ACC112 (cell line): ENCODE data around the gene RYR2.

Experiments
- H2AFZ ChIP-seq: fragments of 200-600 bp; sonication (generic); one replicate; pipeline ENCODE4 v1.6.0; 2017; ENCODE audit warnings: antibody characterized with exemption, low read length; ENCODE audit not compliant: unreplicated experiment
- H3K27ac ChIP-seq: fragments of 200-600 bp; sonication (generic); 2 replicates; pipeline ENCODE4 v1.5.1; 2014; ENCODE audit warnings: low read depth, mild to moderate bottlenecking, antibody characterized with exemption, low read length, moderate library complexity
- H3K27me3 ChIP-seq: fragments of 200-600 bp; sonication (generic); 2 replicates; pipeline ENCODE4 v1.6.1; 2014; ENCODE audit warnings: mild to moderate bottlenecking, antibody characterized with exemption, low read length, moderate library complexity, mixed read lengths; ENCODE audit not compliant: insufficient read depth
- H3K36me3 ChIP-seq: fragments of 200-600 bp; sonication (generic); 2 replicates; pipeline ENCODE4 v1.6.1; 2016; ENCODE audit warnings: mild to moderate bottlenecking, antibody characterized with exemption, low read length, moderate library complexity, mixed read lengths; ENCODE audit not compliant: insufficient read depth
- H3K4me1 ChIP-seq: fragments of 200-600 bp; sonication (generic); one replicate; pipeline ENCODE4 v1.6.1; 2016; ENCODE audit warnings: low read length, mixed read lengths; ENCODE audit not compliant: insufficient read depth, unreplicated experiment, control insufficient read depth
- H3K4me3 ChIP-seq: fragments of 200-600 bp; sonication (generic); 2 replicates; pipeline ENCODE4 v1.5.1; 2014; ENCODE audit warnings: mild to moderate bottlenecking, low read depth, low read length
- H3K79me2 ChIP-seq: fragments of 200-600 bp; sonication (generic); one replicate; pipeline ENCODE4 v1.6.0; 2016; ENCODE audit warnings: low read length; ENCODE audit not compliant: control insufficient read depth, unreplicated experiment, insufficient read depth

RYR2 gene

DNA sequence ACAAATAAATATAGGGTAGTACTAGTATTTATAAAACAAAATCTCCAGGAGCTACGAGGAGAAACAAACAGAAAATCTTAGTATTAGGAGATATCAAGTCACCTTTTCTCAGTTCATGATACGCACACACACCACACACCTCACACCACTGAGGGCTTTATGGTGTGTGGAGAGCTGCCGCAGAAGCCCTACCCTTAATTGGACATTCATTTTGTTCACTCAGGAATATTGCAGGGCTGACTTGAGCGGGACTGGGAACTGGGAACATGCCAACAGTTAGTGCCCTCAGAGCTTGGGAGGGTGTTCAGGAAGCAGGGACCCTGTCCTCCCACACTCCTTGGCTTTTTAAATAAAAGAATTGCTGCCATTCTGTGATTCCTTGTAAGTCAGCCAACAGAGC is 386.8 kb downstream of the RYR2 start:
- Histone ChIP-seq H3K27me3 (no peaks in the 10 kb centered on the region), H2AFZ (no peak overlapping the region), H3K4me3 (no peak overlapping the region), H3K36me3 (no peaks in the 10 kb centered on the region), H3K4me1 (no peaks in the 10 kb centered on the region), H3K79me2 (no peaks in the 10 kb centered on the region), H3K27ac (no peak overlapping the region)

DNA sequence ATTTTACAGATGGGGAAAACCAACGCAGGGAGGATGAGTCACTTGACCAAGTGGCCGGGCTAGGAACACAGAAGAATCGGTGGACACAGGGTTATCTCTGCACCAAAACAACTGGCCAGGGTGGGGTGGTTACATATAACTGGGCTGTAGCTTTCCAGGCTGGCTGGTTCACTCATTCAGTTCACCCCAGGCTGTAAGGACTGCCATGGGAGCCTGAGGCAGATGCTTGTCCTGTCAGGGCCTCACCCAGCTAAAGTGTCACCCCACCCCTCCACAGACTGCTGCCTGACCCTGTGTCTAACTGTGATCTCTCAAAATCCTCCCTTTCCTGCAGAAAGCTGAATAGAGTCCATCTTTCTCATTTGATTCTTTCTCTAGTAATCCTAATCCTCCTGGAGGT is 387.3 kb downstream of the RYR2 start:
- H2AFZ ChIP-seq, result no peak overlapping the region
- H3K27me3 ChIP-seq, result no peaks in the 10 kb centered on the region
- H3K4me3 ChIP-seq, result no peak overlapping the region
- no peaks in the 10 kb centered on the region for H3K36me3 ChIP-seq
- no peaks in the 10 kb centered on the region for H3K79me2 ChIP-seq
- H3K4me1 ChIP-seq, result no peaks in the 10 kb centered on the region
- H3K27ac ChIP-seq, result no peak overlapping the region

DNA sequence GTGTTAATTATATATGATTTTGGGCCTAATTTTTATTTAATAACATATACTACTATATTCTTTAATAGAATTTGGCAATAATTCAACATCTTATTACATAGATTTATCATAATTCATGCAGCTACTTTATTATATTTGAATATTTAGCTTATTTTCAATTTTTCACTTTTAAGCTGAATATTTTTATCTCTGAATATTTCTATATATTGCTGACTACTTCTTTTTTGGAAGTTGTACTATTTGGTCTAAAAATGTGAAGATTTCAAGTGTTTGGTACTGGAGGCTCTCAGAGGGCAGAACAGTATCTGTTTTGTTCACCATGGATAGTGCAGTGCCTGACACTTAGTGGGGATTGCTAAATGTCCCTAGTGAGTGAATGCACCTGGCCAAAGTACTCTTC is 389.5 kb downstream of the RYR2 start:
- H3K79me2 ChIP-seq, result no peaks in the 10 kb centered on the region
- no peaks in the 10 kb centered on the region for H3K4me1 ChIP-seq
- no peak overlapping the region for H3K27ac ChIP-seq
- no peak overlapping the region for H3K4me3 ChIP-seq
- no peaks in the 10 kb centered on the region for H3K27me3 ChIP-seq
- no peak overlapping the region for H2AFZ ChIP-seq
- H3K36me3 ChIP-seq, result no peaks in the 10 kb centered on the region

DNA sequence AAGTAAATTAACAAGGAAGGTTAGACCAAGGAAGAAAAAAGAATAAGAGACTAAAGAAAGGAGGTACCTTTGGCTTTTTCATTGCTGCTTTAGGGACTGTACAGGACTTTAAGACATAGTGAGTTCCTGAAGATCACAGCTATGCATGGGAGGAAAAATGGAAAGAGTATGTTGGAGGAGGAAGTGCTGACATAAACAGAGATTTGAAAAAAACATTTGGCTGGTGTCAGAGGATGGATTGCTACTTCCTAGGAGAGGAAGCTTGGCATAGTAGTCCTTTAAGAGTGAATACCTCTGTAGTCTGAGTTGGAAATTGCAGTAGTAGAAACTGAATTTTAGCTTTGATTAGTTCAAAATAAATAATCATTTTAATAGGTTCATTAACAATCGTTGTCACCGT is 398.4 kb downstream of the RYR2 start:
- no peaks in the 10 kb centered on the region for H3K27me3 ChIP-seq
- no peak overlapping the region for H3K27ac ChIP-seq
- H2AFZ ChIP-seq, result no peak overlapping the region
- no peaks in the 10 kb centered on the region for H3K4me1 ChIP-seq
- no peak overlapping the region for H3K4me3 ChIP-seq
- H3K79me2 ChIP-seq, result no peaks in the 10 kb centered on the region
- H3K36me3 ChIP-seq, result no peaks in the 10 kb centered on the region

DNA sequence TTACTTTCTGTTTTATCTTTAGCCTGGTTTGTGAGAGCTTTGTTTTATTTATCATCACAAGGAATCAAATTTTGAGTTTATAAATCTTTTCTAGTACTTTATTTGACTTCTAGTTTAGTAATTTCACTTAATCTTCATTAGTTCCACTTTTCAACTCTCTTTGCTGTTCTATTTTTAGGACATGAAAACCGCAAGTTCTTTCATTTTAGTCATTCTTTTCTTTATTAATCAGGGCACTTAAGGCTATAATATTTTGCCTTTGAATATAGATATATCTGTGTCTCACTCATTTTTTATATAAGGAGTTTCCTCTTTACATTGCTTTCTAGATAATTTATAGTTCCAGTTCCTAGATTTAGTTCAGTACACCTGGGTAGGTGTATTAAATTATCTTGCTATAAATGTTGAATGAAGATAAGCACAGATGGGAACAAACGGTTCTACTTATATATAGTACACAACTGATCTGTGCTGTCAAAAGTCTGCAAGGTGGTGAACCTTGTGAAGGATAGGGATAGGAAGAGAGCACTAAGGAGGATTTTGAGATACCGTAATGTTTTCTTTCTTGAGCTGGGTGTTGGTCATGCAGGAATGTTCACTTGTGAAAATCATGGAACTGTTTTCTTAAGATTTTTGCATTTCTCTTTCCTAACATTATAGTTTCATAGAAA is 402.3 kb downstream of the RYR2 start:
- H3K36me3 ChIP-seq, result no peaks in the 10 kb centered on the region
- no peak overlapping the region for H3K4me3 ChIP-seq
- H2AFZ ChIP-seq, result no peak overlapping the region
- no peaks in the 10 kb centered on the region for H3K4me1 ChIP-seq
- H3K27me3 ChIP-seq, result no peaks in the 10 kb centered on the region
- no peak overlapping the region for H3K27ac ChIP-seq
- no peaks in the 10 kb centered on the region for H3K79me2 ChIP-seq

DNA sequence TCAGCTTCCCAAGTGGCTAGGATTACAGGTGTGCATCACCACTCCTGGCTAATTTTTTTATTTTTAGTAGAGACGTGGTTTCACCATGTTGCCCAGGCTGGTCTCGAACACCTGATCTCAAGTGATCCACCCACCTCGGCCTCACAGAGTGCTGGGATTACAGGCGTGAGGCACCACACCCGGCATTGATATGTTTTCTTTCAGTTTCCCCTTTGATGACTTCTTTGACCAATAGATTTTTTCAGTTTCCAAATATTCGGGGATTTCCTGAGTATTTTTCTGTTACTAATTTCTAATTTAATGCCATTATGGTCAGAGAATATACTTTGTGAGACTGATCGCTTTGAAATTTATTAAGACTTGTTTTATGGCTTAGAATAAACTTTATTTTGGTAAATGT is 406.1 kb downstream of the RYR2 start:
- H3K36me3 ChIP-seq, result no peaks in the 10 kb centered on the region
- no peaks in the 10 kb centered on the region for H3K79me2 ChIP-seq
- H3K27me3 ChIP-seq, result no peaks in the 10 kb centered on the region
- H3K4me3 ChIP-seq, result no peak overlapping the region
- H3K4me1 ChIP-seq, result no peaks in the 10 kb centered on the region
- no peak overlapping the region for H2AFZ ChIP-seq
- no peak overlapping the region for H3K27ac ChIP-seq

DNA sequence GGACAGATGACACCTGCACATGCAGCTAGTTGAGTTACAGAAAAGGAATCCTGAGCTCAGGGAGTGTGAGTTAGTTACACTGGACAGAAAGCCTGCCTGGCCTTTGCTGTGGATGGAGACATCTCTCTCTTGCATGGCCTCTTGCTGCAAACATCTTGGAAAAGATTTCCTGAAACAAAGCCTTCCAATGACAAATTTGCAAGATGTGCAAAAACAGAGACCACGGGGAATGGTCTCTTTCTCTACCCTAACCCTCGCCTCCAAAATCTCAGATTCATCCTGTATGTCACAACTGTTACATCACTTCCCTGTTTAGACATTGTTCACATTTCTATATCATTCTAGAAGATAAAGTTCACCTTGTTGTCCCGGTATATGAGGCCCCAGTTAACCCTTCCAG is 415.6 kb downstream of the RYR2 start:
- no peaks in the 10 kb centered on the region for H3K36me3 ChIP-seq
- H3K4me1 ChIP-seq, result no peaks in the 10 kb centered on the region
- H3K4me3 ChIP-seq, result no peak overlapping the region
- H3K27ac ChIP-seq, result no peak overlapping the region
- no peaks in the 10 kb centered on the region for H3K27me3 ChIP-seq
- H3K79me2 ChIP-seq, result no peaks in the 10 kb centered on the region
- H2AFZ ChIP-seq, result no peak overlapping the region

DNA sequence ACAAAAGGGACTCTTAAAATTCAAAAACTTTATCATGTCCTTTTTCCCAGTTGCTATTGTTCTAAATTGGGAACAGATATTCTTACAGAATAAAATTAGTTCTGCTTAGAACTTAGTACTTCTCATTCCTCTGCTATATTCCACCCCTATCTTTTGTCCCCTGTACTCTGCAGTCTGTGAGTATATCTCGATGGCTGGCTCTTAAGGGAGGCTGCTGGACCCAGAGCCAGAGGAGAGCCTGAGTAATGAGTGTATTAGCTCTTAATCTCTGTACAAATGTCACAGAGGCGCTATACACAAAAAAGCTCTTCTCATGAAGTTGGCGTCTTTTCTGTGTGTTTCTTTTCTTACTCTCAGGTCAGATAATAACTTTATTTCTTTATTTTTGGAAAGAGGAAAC is 425.3 kb downstream of the RYR2 start:
- no peaks in the 10 kb centered on the region for H3K4me1 ChIP-seq
- no peak overlapping the region for H2AFZ ChIP-seq
- H3K27me3 ChIP-seq, result no peaks in the 10 kb centered on the region
- H3K36me3 ChIP-seq, result no peaks in the 10 kb centered on the region
- no peak overlapping the region for H3K27ac ChIP-seq
- no peak overlapping the region for H3K4me3 ChIP-seq
- no peaks in the 10 kb centered on the region for H3K79me2 ChIP-seq

DNA sequence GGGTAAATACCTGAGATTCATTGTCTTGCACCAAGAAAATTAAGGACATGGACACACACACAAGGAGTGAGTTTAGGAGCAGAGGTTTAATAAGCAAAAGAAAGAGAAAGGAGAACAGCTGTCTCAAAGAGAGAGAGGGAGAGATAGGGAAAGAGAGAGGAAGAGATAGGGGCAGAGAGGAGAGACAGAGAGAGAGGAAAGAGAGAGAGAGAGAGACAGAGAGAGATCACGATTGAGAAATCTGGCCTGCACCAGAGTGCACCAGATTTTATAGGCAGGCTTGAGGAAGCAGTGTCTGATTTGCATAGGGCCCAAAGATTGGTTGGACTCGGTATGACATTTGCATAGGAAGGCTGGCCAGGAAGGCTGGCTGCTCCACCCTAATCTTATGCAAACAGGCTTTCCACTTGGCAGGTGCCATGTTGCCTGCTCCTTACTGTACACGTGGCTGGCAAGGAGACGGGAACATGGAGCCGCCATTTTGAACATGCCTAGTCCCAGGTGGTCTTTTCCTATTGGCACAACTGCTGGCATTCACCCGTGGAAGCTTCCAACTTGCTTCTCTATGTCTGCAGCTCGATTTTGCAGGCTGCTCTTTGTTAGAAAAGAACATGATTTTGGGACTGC is 428.8 kb downstream of the RYR2 start:
- Histone ChIP-seq H3K4me3 (no peak overlapping the region), H3K79me2 (no peaks in the 10 kb centered on the region), H2AFZ (no peak overlapping the region), H3K27ac (no peak overlapping the region), H3K27me3 (no peaks in the 10 kb centered on the region), H3K36me3 (no peaks in the 10 kb centered on the region), H3K4me1 (no peaks in the 10 kb centered on the region)

DNA sequence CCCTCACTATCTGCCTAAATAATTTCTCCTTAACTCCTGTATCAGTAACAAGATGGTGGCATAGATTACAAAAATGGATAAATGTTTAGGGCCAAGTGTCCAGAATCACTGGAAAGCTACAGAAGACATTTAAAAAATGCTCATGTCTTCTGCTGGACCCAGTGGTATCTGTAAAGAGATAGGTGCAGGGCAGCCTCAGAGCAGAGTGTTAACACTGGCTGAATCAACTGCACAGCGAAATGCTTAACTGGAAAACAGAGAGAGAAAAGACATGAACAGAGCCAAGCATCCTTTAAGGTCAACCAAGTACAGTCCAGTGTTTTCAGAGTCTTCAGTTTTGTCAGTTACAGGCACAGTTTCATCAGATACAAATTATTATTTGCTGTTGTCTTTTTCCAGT is 429.4 kb downstream of the RYR2 start:
- no peaks in the 10 kb centered on the region for H3K4me1 ChIP-seq
- no peaks in the 10 kb centered on the region for H3K79me2 ChIP-seq
- H3K27me3 ChIP-seq, result no peaks in the 10 kb centered on the region
- no peak overlapping the region for H3K4me3 ChIP-seq
- no peak overlapping the region for H2AFZ ChIP-seq
- H3K36me3 ChIP-seq, result no peaks in the 10 kb centered on the region
- no peak overlapping the region for H3K27ac ChIP-seq

DNA sequence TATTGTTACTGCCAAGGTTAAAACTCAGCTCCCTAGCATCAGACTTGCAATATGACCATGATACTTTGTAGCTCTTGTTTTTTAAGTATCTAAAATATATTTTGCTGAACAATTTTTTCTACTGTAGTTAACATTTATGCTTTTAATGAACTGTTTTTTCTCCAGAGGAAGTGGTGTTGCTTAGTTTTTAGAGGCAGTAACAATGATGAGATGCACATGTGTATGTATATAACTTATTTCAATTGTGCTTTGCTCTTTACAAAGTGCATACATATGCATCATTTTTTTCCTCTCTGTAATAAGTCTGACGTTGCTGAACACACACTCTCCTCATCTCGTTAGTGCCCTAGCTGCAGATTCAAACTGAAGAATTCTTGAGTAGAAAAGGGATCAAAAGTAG is 430.0 kb downstream of the RYR2 start:
- no peaks in the 10 kb centered on the region for H3K79me2 ChIP-seq
- no peaks in the 10 kb centered on the region for H3K36me3 ChIP-seq
- no peak overlapping the region for H3K4me3 ChIP-seq
- no peak overlapping the region for H2AFZ ChIP-seq
- H3K27me3 ChIP-seq, result no peaks in the 10 kb centered on the region
- no peaks in the 10 kb centered on the region for H3K4me1 ChIP-seq
- H3K27ac ChIP-seq, result no peak overlapping the region
